Thoracic aorta (tissue), 2 donors: ENCODE data around the gene MX1. TPM values are rescaled to one million over a fixed set of nuclear protein-coding genes. Genes with fewer than 3 reads are reported as not detected.

Experiments used
- ATAC-seq: fragments of 150-250 bp; one replicate; pipeline ENCODE4 v1.8.0; 2017; ENCODE audit warnings: low read depth; ENCODE audit not compliant: insufficient number of reproducible peaks, low FRiP score
- DNase-seq: peaks from one replicate; pipeline ENCODE4 v3.0.0-alpha.2; 2020; ENCODE audit warnings: low spot score
- H3K27ac ChIP-seq, 2 donors: fragments of 200-600 bp; sonication (generic); 1 replicate in 1 of 2; 2 replicates in 1 of 2; pipeline ENCODE4 v1.5.1; 2016; ENCODE audit warnings: mild to moderate bottlenecking in 2 of 2, moderate library complexity in 2 of 2
- H3K27me3 ChIP-seq: fragments of 200-600 bp; sonication (generic); replicated peaks from 2 replicates; pipeline ENCODE4 v1.6.0; 2016; ENCODE audit warnings: mild to moderate bottlenecking; ENCODE audit not compliant: insufficient read depth
- H3K36me3 ChIP-seq: fragments of 200-600 bp; sonication (generic); one replicate; pipeline ENCODE4 v1.5.1; 2016
- H3K4me1 ChIP-seq, 2 donors: fragments of 200-600 bp; sonication (generic); 1 replicate in 1 of 2; 2 replicates in 1 of 2; pipeline versions ENCODE4 v1.5.1 to v1.6.0; 2016; ENCODE audit warnings: low read depth in 2 of 2, mild to moderate bottlenecking in 1 of 2; ENCODE audit not compliant: control insufficient read depth in 1 of 2
- H3K4me3 ChIP-seq: fragments of 200-600 bp; sonication (generic); 2 replicates; pipeline ENCODE4 v1.5.1; 2016; ENCODE audit warnings: mild to moderate bottlenecking
- H3K9me3 ChIP-seq: fragments of 200-600 bp; sonication (generic); 2 replicates; pipeline ENCODE4 v1.5.1; 2016
- CTCF ChIP-seq: fragments of 200-600 bp; sonication (generic); IDR thresholded peaks from one replicate; pipeline ENCODE4 v1.5.1; 2019; ENCODE audit warnings: antibody characterized with exemption
- total RNA-seq, 2 donors: library from RNA; depleted of rRNA; stranded (reverse); fragments of >200 nt; gene quantifications; one replicate each; pipeline versions ENCODE4 v1.1.0 to v1.2.3, GENCODE V29; 2016

MX1 gene
- total RNA-seq, result 10 to 100 TPM; 60.0 to 79.9 TPM

- no peak for TF ChIP-seq CTCF
- H3K4me3 ChIP-seq, result peak within 1 kb of the TSS; percentile 83
- no peaks in the 10 kb centered on the region for H3K27me3 ChIP-seq
- no peak for DNase-seq
- no peaks in the 10 kb centered on the region for H3K36me3 ChIP-seq
- peak within 1 kb of the TSS; percentile 23 to 67 for H3K27ac ChIP-seq
- peak; percentile 44 for ATAC-seq
- peaks cover 8 to 29% of the 10 kb centered on the region in 2 donors for H3K4me1 ChIP-seq
- no peaks in the 10 kb centered on the region for H3K9me3 ChIP-seq
Observed at GRCh38 chr21:41425954-41426675, at the start of gene MX1. Gene MX1, plus strand, starts transcription at chr21:41426239. Its CDS starts 5,832 bp downstream, at chr21:41432071.

- H3K9me3 ChIP-seq, result no peaks in the 10 kb centered on the region
- no peaks in the 10 kb centered on the region for H3K4me1 ChIP-seq
- H3K36me3 ChIP-seq, result no peaks in the 10 kb centered on the region
- ATAC-seq (no peak), DNase-seq (no peak)
- no peaks in the 10 kb centered on the region for H3K27me3 ChIP-seq
- no peak overlapping the region for H3K27ac ChIP-seq
- H3K4me3 ChIP-seq, result no peak overlapping the region
- TF ChIP-seq CTCF, result no peak
Observed at GRCh38 chr21:41377715-41378114, 48.3 kb upstream of the MX1 start.

- no peaks in the 10 kb centered on the region for H3K36me3 ChIP-seq
- DNase-seq (no peak), ATAC-seq (no peak)
- no peaks in the 10 kb centered on the region for H3K27me3 ChIP-seq
- H3K9me3 ChIP-seq, result no peaks in the 10 kb centered on the region
- no peak overlapping the region for H3K27ac ChIP-seq
- no peak for TF ChIP-seq CTCF
- no peaks in the 10 kb centered on the region for H3K4me1 ChIP-seq
- H3K4me3 ChIP-seq, result no peak overlapping the region
Observed at GRCh38 chr21:41378849-41379248, 47.2 kb upstream of the MX1 start.

GRCh38 chr21:41379901-41380300 lies 46.1 kb upstream of the MX1 start:
- no peaks in the 10 kb centered on the region for H3K27me3 ChIP-seq
- no peaks in the 10 kb centered on the region for H3K4me1 ChIP-seq
- no peak overlapping the region for H3K4me3 ChIP-seq
- H3K9me3 ChIP-seq, result no peaks in the 10 kb centered on the region
- ATAC-seq (no peak), DNase-seq (no peak)
- no peaks in the 10 kb centered on the region for H3K36me3 ChIP-seq
- TF ChIP-seq CTCF, result no peak
- no peak overlapping the region for H3K27ac ChIP-seq

GRCh38 chr21:41381731-41382130 lies 44.3 kb upstream of the MX1 start:
- no peak for TF ChIP-seq CTCF
- H3K4me1 ChIP-seq, result no peaks in the 10 kb centered on the region
- no peaks in the 10 kb centered on the region for H3K27me3 ChIP-seq
- no peaks in the 10 kb centered on the region for H3K36me3 ChIP-seq
- ATAC-seq (no peak), DNase-seq (no peak)
- no peak overlapping the region for H3K27ac ChIP-seq
- H3K4me3 ChIP-seq, result no peak overlapping the region
- no peaks in the 10 kb centered on the region for H3K9me3 ChIP-seq
